GM19043 (cell line): ENCODE results near the gene KLHL25.

Experiments
- ATAC-seq: cut with Tn5 transposase; IDR thresholded peaks from one replicate; pipeline ENCODE4 v1.9.1; 2021; ENCODE audit warnings: low read depth; ENCODE audit not compliant: unreplicated experiment

KLHL25 gene

GRCh38 chr15:85750319-85751290 is 44.1 kb downstream of the KLHL25 start:
- no peak for ATAC-seq

GRCh38 chr15:85749261-85750151 is 45.2 kb downstream of the KLHL25 start:
- ATAC-seq, result no peak

- no peak for ATAC-seq
These were observed 46.0 kb downstream of the KLHL25 start for GRCh38 chr15:85748729-85749128.

- no peak for ATAC-seq
These were observed 46.5 kb downstream of the KLHL25 start for GRCh38 chr15:85748176-85748575.

GRCh38 chr15:85746641-85747040 is 48.1 kb downstream of the KLHL25 start:
- no peak for ATAC-seq

GRCh38 chr15:85745525-85746150 is 49.1 kb downstream of the KLHL25 start:
- ATAC-seq, result no peak

GRCh38 chr15:85745023-85745422 is 49.7 kb downstream of the KLHL25 start:
- ATAC-seq, result no peak

- no peak for ATAC-seq
These were observed 50.1 kb downstream of the KLHL25 start for GRCh38 chr15:85744579-85744978.

- no peak for ATAC-seq
These were observed 51.2 kb downstream of the KLHL25 start for GRCh38 chr15:85743392-85744055.

- ATAC-seq, result no peak
These were observed 52.4 kb downstream of the KLHL25 start for GRCh38 chr15:85742186-85742821.

GRCh38 chr15:85741662-85742061 is 53.1 kb downstream of the KLHL25 start:
- no peak for ATAC-seq

- no peak for ATAC-seq
These were observed 53.7 kb downstream of the KLHL25 start for GRCh38 chr15:85741021-85741421.

GRCh38 chr15:85737061-85737460 is 57.7 kb downstream of the KLHL25 start:
- ATAC-seq, result no peak

GRCh38 chr15:85733416-85733815 is 61.3 kb downstream of the KLHL25 start:
- ATAC-seq, result no peak

GRCh38 chr15:85730001-85730820 is 64.5 kb downstream of the KLHL25 start:
- no peak for ATAC-seq

GRCh38 chr15:85727068-85727467 is 67.7 kb downstream of the KLHL25 start:
- ATAC-seq, result no peak

GRCh38 chr15:85726454-85726853 is 68.3 kb downstream of the KLHL25 start:
- ATAC-seq, result no peak

- no peak for ATAC-seq
These were observed 69.2 kb downstream of the KLHL25 start for GRCh38 chr15:85725564-85725963.

GRCh38 chr15:85725019-85725418 is 69.7 kb downstream of the KLHL25 start:
- no peak for ATAC-seq
